ENCODE measurements around the gene KRTAP4-5. TPM values are rescaled to one million over a fixed set of nuclear protein-coding genes. Genes with fewer than 3 reads are reported as not detected.
A peak's percentile ranks its signal among the peaks of the same experiment; 100 is the strongest.
"Not testable (repeated sequence)": the region's sequence is repeated elsewhere in the genome, so short reads cannot be mapped to it uniquely, and the experiment has no call there.

The KRTAP4-5 gene
- total and polyA plus RNA-seq, 4 donors: not detected

GRCh38 chr17:41177727-41178271 lies 28.2 kb upstream of the KRTAP4-5 start, which contains the start of gene KRTAP4-2:
TSS of gene KRTAP4-2 (minus strand) at chr17:41178221. CDS start at chr17:41178164, 57 bp downstream.
- Histone ChIP-seq H3K27me3 (ENCODE audit: control insufficient read depth, insufficient read depth, low read length) (no peaks in the 10 kb centered on the region), H3K27ac (ENCODE audit: low read depth, low read length) (no peak within 1 kb of the TSS), H3K4me1 (ENCODE audit: control insufficient read depth, insufficient read depth, low read length) (no peaks in the 10 kb centered on the region), H3K4me3 (ENCODE audit: low read depth, low read length) (no peak within 1 kb of the TSS), H3K36me3 (ENCODE audit: control insufficient read depth, insufficient read depth, low read length) (no peaks in the 10 kb centered on the region), H3K9me3 (ENCODE audit: control insufficient read depth, insufficient read depth, low read length) (no peaks in the 10 kb centered on the region)
- WGBS (ENCODE audit: insufficient coverage): 90% methylated on average over 6 of the region's 7 CpGs
- no peak for DNase-seq (ENCODE audit: low read depth in 4 of 6, low spot score in 6 of 6)

- no peak overlapping the region for H3K27ac ChIP-seq (ENCODE audit: low read depth, low read length)
- no peaks in the 10 kb centered on the region for H3K36me3 ChIP-seq (ENCODE audit: control insufficient read depth, insufficient read depth, low read length)
- DNase-seq (ENCODE audit: low read depth in 4 of 6, low spot score in 6 of 6): no peak
- H3K9me3 ChIP-seq (ENCODE audit: control insufficient read depth, insufficient read depth, low read length): no peaks in the 10 kb centered on the region
- no peaks in the 10 kb centered on the region for H3K4me1 ChIP-seq (ENCODE audit: control insufficient read depth, insufficient read depth, low read length)
- WGBS (ENCODE audit: insufficient coverage): 73% methylated on average over 2 of the region's 3 CpGs
- H3K27me3 ChIP-seq (ENCODE audit: control insufficient read depth, insufficient read depth, low read length): no peaks in the 10 kb centered on the region
- no peak overlapping the region for H3K4me3 ChIP-seq (ENCODE audit: low read depth, low read length)
Observed at GRCh38 chr17:41176744-41177387, 27.2 kb upstream of the KRTAP4-5 start.

GRCh38 chr17:41171886-41172285 lies 22.3 kb upstream of the KRTAP4-5 start:
- WGBS (ENCODE audit: insufficient coverage): no CpG with 5 or more reads among the region's 2 CpGs

GRCh38 chr17:41168121-41168520 lies 18.5 kb upstream of the KRTAP4-5 start, which contains the start of gene KRTAP4-3:
TSS of gene KRTAP4-3 (minus strand) at chr17:41168221. CDS start at chr17:41168172, 49 bp downstream.
- Histone ChIP-seq H3K27ac (ENCODE audit: low read depth, low read length) (no peak within 1 kb of the TSS), H3K9me3 (ENCODE audit: control insufficient read depth, insufficient read depth, low read length) (no peaks in the 10 kb centered on the region), H3K36me3 (ENCODE audit: control insufficient read depth, insufficient read depth, low read length) (no peaks in the 10 kb centered on the region), H3K4me1 (ENCODE audit: control insufficient read depth, insufficient read depth, low read length) (no peaks in the 10 kb centered on the region), H3K4me3 (ENCODE audit: low read depth, low read length) (no peak within 1 kb of the TSS), H3K27me3 (ENCODE audit: control insufficient read depth, insufficient read depth, low read length) (no peaks in the 10 kb centered on the region)
- no peak for DNase-seq (ENCODE audit: low read depth in 4 of 6, low spot score in 6 of 6)
- 100% methylated on average over 1 of the region's 1 CpG for WGBS (ENCODE audit: insufficient coverage)

More at GRCh38 chr17:41171886-41172285, 22.3 kb upstream of the KRTAP4-5 start:
- Histone ChIP-seq H3K36me3 (ENCODE audit: control insufficient read depth, insufficient read depth, low read length) (no peaks in the 10 kb centered on the region), H3K27ac (ENCODE audit: low read depth, low read length) (no peak overlapping the region), H3K9me3 (ENCODE audit: control insufficient read depth, insufficient read depth, low read length) (no peaks in the 10 kb centered on the region), H3K4me1 (ENCODE audit: control insufficient read depth, insufficient read depth, low read length) (no peaks in the 10 kb centered on the region), H3K27me3 (ENCODE audit: control insufficient read depth, insufficient read depth, low read length) (no peaks in the 10 kb centered on the region), H3K4me3 (ENCODE audit: low read depth, low read length) (no peak overlapping the region)
- no peak for DNase-seq (ENCODE audit: low read depth in 4 of 6, low spot score in 6 of 6)

- no peaks in the 10 kb centered on the region for H3K4me1 ChIP-seq (ENCODE audit: control insufficient read depth, insufficient read depth, low read length)
- WGBS (ENCODE audit: insufficient coverage): 73% methylated on average over 7 of the region's 7 CpGs
- no peak overlapping the region for H3K27ac ChIP-seq (ENCODE audit: low read depth, low read length)
- DNase-seq (ENCODE audit: low read depth in 4 of 6, low spot score in 6 of 6): no peak
- no peaks in the 10 kb centered on the region for H3K27me3 ChIP-seq (ENCODE audit: control insufficient read depth, insufficient read depth, low read length)
- H3K9me3 ChIP-seq (ENCODE audit: control insufficient read depth, insufficient read depth, low read length): no peaks in the 10 kb centered on the region
- no peak overlapping the region for H3K4me3 ChIP-seq (ENCODE audit: low read depth, low read length)
- H3K36me3 ChIP-seq (ENCODE audit: control insufficient read depth, insufficient read depth, low read length): no peaks in the 10 kb centered on the region
Observed at GRCh38 chr17:41167561-41167960, 17.9 kb upstream of the KRTAP4-5 start.

- no peaks in the 10 kb centered on the region for H3K36me3 ChIP-seq (ENCODE audit: control insufficient read depth, insufficient read depth, low read length)
- WGBS (ENCODE audit: insufficient coverage): 78% methylated on average over 1 of the region's 7 CpGs
- DNase-seq (ENCODE audit: low read depth in 4 of 6, low spot score in 6 of 6): no peak
- no peak overlapping the region for H3K27ac ChIP-seq (ENCODE audit: low read depth, low read length)
- H3K4me1 ChIP-seq (ENCODE audit: control insufficient read depth, insufficient read depth, low read length): no peaks in the 10 kb centered on the region
- H3K27me3 ChIP-seq (ENCODE audit: control insufficient read depth, insufficient read depth, low read length): no peaks in the 10 kb centered on the region
- H3K9me3 ChIP-seq (ENCODE audit: control insufficient read depth, insufficient read depth, low read length): no peaks in the 10 kb centered on the region
- H3K4me3 ChIP-seq (ENCODE audit: low read depth, low read length): no peak overlapping the region
Observed at GRCh38 chr17:41163828-41164227, 14.2 kb upstream of the KRTAP4-5 start.

GRCh38 chr17:41160648-41161047 lies 11.0 kb upstream of the KRTAP4-5 start, which contains the start of gene KRTAP4-4:
TSS of gene KRTAP4-4 (minus strand) at chr17:41160748. CDS start at chr17:41160691, 57 bp downstream.
- H3K27ac ChIP-seq (ENCODE audit: low read depth, low read length): no peak within 1 kb of the TSS
- no peak for DNase-seq (ENCODE audit: low read depth in 4 of 6, low spot score in 6 of 6)
- no peaks in the 10 kb centered on the region for H3K9me3 ChIP-seq (ENCODE audit: control insufficient read depth, insufficient read depth, low read length)
- no peaks in the 10 kb centered on the region for H3K36me3 ChIP-seq (ENCODE audit: control insufficient read depth, insufficient read depth, low read length)
- WGBS (ENCODE audit: insufficient coverage): 40% methylated on average over 1 of the region's 1 CpG
- H3K4me1 ChIP-seq (ENCODE audit: control insufficient read depth, insufficient read depth, low read length): no peaks in the 10 kb centered on the region
- no peak within 1 kb of the TSS for H3K4me3 ChIP-seq (ENCODE audit: low read depth, low read length)
- no peaks in the 10 kb centered on the region for H3K27me3 ChIP-seq (ENCODE audit: control insufficient read depth, insufficient read depth, low read length)

GRCh38 chr17:41160190-41160589 lies 10.6 kb upstream of the KRTAP4-5 start:
- not testable (repeated sequence) for H3K4me1 ChIP-seq (ENCODE audit: control insufficient read depth, insufficient read depth, low read length); H3K27me3 ChIP-seq (ENCODE audit: control insufficient read depth, insufficient read depth, low read length)
- WGBS (ENCODE audit: insufficient coverage): 95% methylated on average over 3 of the region's 3 CpGs

GRCh38 chr17:41153856-41154255 lies 4.2 kb upstream of the KRTAP4-5 start:
- Histone ChIP-seq H3K9me3 (ENCODE audit: control insufficient read depth, insufficient read depth, low read length) (no peaks in the 10 kb centered on the region), H3K36me3 (ENCODE audit: control insufficient read depth, insufficient read depth, low read length) (no peaks in the 10 kb centered on the region), H3K27ac (ENCODE audit: low read depth, low read length) (no peak overlapping the region), H3K27me3 (ENCODE audit: control insufficient read depth, insufficient read depth, low read length) (no peaks in the 10 kb centered on the region), H3K4me3 (ENCODE audit: low read depth, low read length) (no peak overlapping the region), H3K4me1 (ENCODE audit: control insufficient read depth, insufficient read depth, low read length) (no peaks in the 10 kb centered on the region)
- DNase-seq (ENCODE audit: low read depth in 4 of 6, low spot score in 6 of 6): peak in 3 of 6 donors; percentile 4 to 57 (median 34)
- WGBS (ENCODE audit: insufficient coverage): no CpG with 5 or more reads among the region's 2 CpGs

More at GRCh38 chr17:41160190-41160589, 10.6 kb upstream of the KRTAP4-5 start:
- not testable (repeated sequence) for H3K27ac ChIP-seq (ENCODE audit: low read depth, low read length); H3K4me3 ChIP-seq (ENCODE audit: low read depth, low read length); H3K36me3 ChIP-seq (ENCODE audit: control insufficient read depth, insufficient read depth, low read length); DNase-seq (ENCODE audit: low read depth in 4 of 6, low spot score in 6 of 6); H3K9me3 ChIP-seq (ENCODE audit: control insufficient read depth, insufficient read depth, low read length)

- no peaks in the 10 kb centered on the region for H3K9me3 ChIP-seq (ENCODE audit: control insufficient read depth, insufficient read depth, low read length)
- WGBS (ENCODE audit: insufficient coverage): no CpG with 5 or more reads among the region's 2 CpGs
Observed at GRCh38 chr17:41151525-41151924, 1.9 kb upstream of the KRTAP4-5 start.

More at GRCh38 chr17:41151525-41151924, 1.9 kb upstream of the KRTAP4-5 start:
- Histone ChIP-seq H3K4me3 (ENCODE audit: low read depth, low read length) (no peak overlapping the region), H3K4me1 (ENCODE audit: control insufficient read depth, insufficient read depth, low read length) (no peaks in the 10 kb centered on the region), H3K27me3 (ENCODE audit: control insufficient read depth, insufficient read depth, low read length) (no peaks in the 10 kb centered on the region), H3K27ac (ENCODE audit: low read depth, low read length) (no peak overlapping the region), H3K36me3 (ENCODE audit: control insufficient read depth, insufficient read depth, low read length) (no peaks in the 10 kb centered on the region)
- no peak for DNase-seq (ENCODE audit: low read depth in 4 of 6, low spot score in 6 of 6)
